CD4-positive, alpha-beta T cell (primary cell): ENCODE data around the gene FBXW11. TPM values are rescaled to one million over a fixed set of nuclear protein-coding genes. Genes with fewer than 3 reads are reported as not detected.
A peak's percentile ranks its signal among the peaks of the same experiment; 100 is the strongest.

Experiments used
- ATAC-seq: fragments of 200-7000 bp; cut with Tn5 transposase; one replicate; pipeline ENCODE4 v1.10.0; 2022; ENCODE audit warnings: mild to moderate bottlenecking; ENCODE audit not compliant: poor library complexity
- CTCF ChIA-PET: fragments of 350-600 bp; sonication (Branson Sonifier 250); formaldehyde crosslinking; loops from one replicate; lab custom pipeline; 2021; ENCODE audit warnings: antibody characterized with exemption, inconsistent platforms; lab: Charles Lee
- POLR2A ChIA-PET: fragments of 350-600 bp; sonication (Branson Sonifier 250); formaldehyde crosslinking; loops from one replicate; lab custom pipeline; 2021; ENCODE audit warnings: antibody characterized with exemption, inconsistent platforms; lab: Charles Lee
- DNase-seq, 14 experiments: peaks; one replicate each; pipeline ENCODE4 v3.0.0-alpha.2; 2013 to 2020; ENCODE audit warnings: mixed read lengths in 2 of 14
- H3K27ac ChIP-seq, 2 donors: one replicate each; pipeline versions ENCODE4 v1.5.1 to v1.7.0; 2013; ENCODE audit warnings: low read length in 2 of 2, low read depth in 1 of 2, mild to moderate bottlenecking in 1 of 2
- H3K27me3 ChIP-seq, 2 experiments: 1 replicate in 1 of 2; 2 replicates in 1 of 2; pipeline versions ENCODE4 v1.6.1 to v1.7.0; 2013; ENCODE audit warnings: low read length in 2 of 2, control low read depth in 1 of 2, mild to moderate bottlenecking in 1 of 2, moderate library complexity in 1 of 2; ENCODE audit not compliant: insufficient read depth in 2 of 2, control insufficient read depth in 1 of 2
- H3K36me3 ChIP-seq: one replicate; pipeline ENCODE4 v1.6.1; 2013; ENCODE audit warnings: low read length, control low read depth; ENCODE audit not compliant: insufficient read depth
- H3K4me1 ChIP-seq: one replicate; pipeline ENCODE4 v1.6.1; 2013; ENCODE audit warnings: low read length, control low read depth; ENCODE audit not compliant: insufficient read depth
- H3K4me3 ChIP-seq: one replicate; pipeline ENCODE4 v1.5.1; 2013; ENCODE audit warnings: mild to moderate bottlenecking, low read length, moderate library complexity
- H3K9me3 ChIP-seq, 2 experiments: 1 replicate in 1 of 2; 2 replicates in 1 of 2; pipeline versions ENCODE4 v1.6.1 to v1.7.0; 2013; ENCODE audit warnings: low read length in 2 of 2, mild to moderate bottlenecking in 2 of 2, control low read depth in 1 of 2, moderate library complexity in 1 of 2; ENCODE audit not compliant: control insufficient read depth in 1 of 2, insufficient read depth in 1 of 2
- H3K27ac Mint-ChIP-seq: one replicate; pipeline ENCODE4 v1.8.0; 2020; ENCODE audit warnings: mixed read lengths
- H3K27me3 Mint-ChIP-seq: one replicate; pipeline ENCODE4 v1.8.0; 2021; ENCODE audit warnings: mixed read lengths
- H3K36me3 Mint-ChIP-seq: one replicate; pipeline ENCODE4 v1.8.0; 2021; ENCODE audit warnings: low read depth, mixed read lengths
- H3K4me1 Mint-ChIP-seq: one replicate; pipeline ENCODE4 v1.8.0; 2021; ENCODE audit warnings: low read depth, mixed read lengths
- H3K4me3 Mint-ChIP-seq: one replicate; pipeline ENCODE4 v1.8.0; 2020; ENCODE audit warnings: mild to moderate bottlenecking, mixed read lengths
- H3K9me3 Mint-ChIP-seq: one replicate; pipeline ENCODE4 v1.8.0; 2020; ENCODE audit warnings: mixed read lengths
- CTCF ChIP-seq: fragments of 200-600 bp; IDR thresholded peaks from one replicate; pipeline ENCODE4 v1.8.0; 2022; ENCODE audit warnings: antibody characterized with exemption, mild to moderate bottlenecking
- intact Hi-C, 2 experiments: fragments of 100-400 bp; cut with DNase I in 1 of 2; cut with micrococcal nuclease in 1 of 2; formaldehyde crosslinking; loops; one replicate each; pipeline versions ENCODE4 v1.15.1 to v1.9.0; 2023 to 2025; cut with DNase I, micrococcal nuclease
- total RNA-seq, 174 experiments: library from RNA in 2 of 174; stranded (reverse) in 2 of 174; gene quantifications; one replicate each; pipeline ENCODE4 v1.2.3 and lab custom pipeline; 2021 to 2026

The FBXW11 gene
- total RNA-seq, 2 experiments from 2014 or later = 20.9 to 24.0 TPM

GRCh38 chr5:171968531-171968930, 37.9 kb downstream of the FBXW11 start:
- H3K9me3 Mint-ChIP-seq = no peaks in the 10 kb centered on the region
- CTCF ChIA-PET = no interaction called here
- POLR2A ChIA-PET = no interaction called here
- TF ChIP-seq CTCF = no peak
- Histone ChIP-seq H3K4me3 (no peak overlapping the region), H3K4me1 (peaks cover 8% of the 10 kb centered on the region), H3K27ac (no peak overlapping the region), H3K27me3 (no peaks in the 10 kb centered on the region), H3K36me3 (peaks cover 2% of the 10 kb centered on the region), H3K9me3 (peaks cover 0 to 3% of the 10 kb centered on the region in 2 experiments)
- no peak overlapping the region for H3K4me3 Mint-ChIP-seq
- intact Hi-C loops = no loop called here
- peaks cover 29% of the 10 kb centered on the region for H3K36me3 Mint-ChIP-seq
- no peaks in the 10 kb centered on the region for H3K27me3 Mint-ChIP-seq
- H3K27ac Mint-ChIP-seq = peak overlapping the region; percentile 25
- DNase-seq (peak in 1 of 14 experiments; percentile 21), ATAC-seq (no peak)
- peaks cover 72% of the 10 kb centered on the region for H3K4me1 Mint-ChIP-seq

GRCh38 chr5:171966964-171967363, 39.5 kb downstream of the FBXW11 start:
- no peak for TF ChIP-seq CTCF
- H3K27me3 ChIP-seq = no peaks in the 10 kb centered on the region
- peaks cover 2% of the 10 kb centered on the region for H3K36me3 ChIP-seq
- H3K9me3 Mint-ChIP-seq = no peaks in the 10 kb centered on the region
- ChIA-PET POLR2A (no interaction called here), CTCF (no interaction called here)
- no peak overlapping the region for H3K4me3 ChIP-seq
- H3K27ac Mint-ChIP-seq = no peak overlapping the region
- no peak for ATAC-seq
- no peaks in the 10 kb centered on the region for H3K27me3 Mint-ChIP-seq
- H3K9me3 ChIP-seq = peaks cover 0 to 3% of the 10 kb centered on the region in 2 experiments
- intact Hi-C loops = no loop called here
- DNase-seq = no peak
- H3K36me3 Mint-ChIP-seq = peaks cover 22% of the 10 kb centered on the region
- H3K27ac ChIP-seq = no peak overlapping the region
- peaks cover 81% of the 10 kb centered on the region for H3K4me1 Mint-ChIP-seq
- H3K4me3 Mint-ChIP-seq = no peak overlapping the region
- H3K4me1 ChIP-seq = peaks cover 11% of the 10 kb centered on the region

GRCh38 chr5:171966270-171966669, 40.2 kb downstream of the FBXW11 start:
- Mint-ChIP-seq H3K27me3 (no peaks in the 10 kb centered on the region), H3K4me1 (peaks cover 82% of the 10 kb centered on the region), H3K4me3 (peak overlapping the region; percentile 4), H3K27ac (no peak overlapping the region), H3K36me3 (peaks cover 19% of the 10 kb centered on the region), H3K9me3 (no peaks in the 10 kb centered on the region)
- peaks cover 11% of the 10 kb centered on the region for H3K4me1 ChIP-seq
- H3K27me3 ChIP-seq = no peaks in the 10 kb centered on the region
- POLR2A ChIA-PET = no interaction called here
- H3K4me3 ChIP-seq = no peak overlapping the region
- H3K36me3 ChIP-seq = peaks cover 2% of the 10 kb centered on the region
- H3K27ac ChIP-seq = no peak overlapping the region
- no peak for TF ChIP-seq CTCF
- ATAC-seq (no peak), DNase-seq (no peak)
- CTCF ChIA-PET = no interaction called here
- H3K9me3 ChIP-seq = peaks cover 0 to 3% of the 10 kb centered on the region in 2 experiments
- intact Hi-C loops = no loop called here
